HPDE6-E6E7 (cell line): ENCODE data around the gene CEP131.

Experiments
- DNase-seq: peaks from one replicate; pipeline ENCODE4 v3.0.0; 2011; ENCODE audit warnings: missing footprints; ENCODE audit errors: extremely low spot score

CEP131 gene

GRCh38 chr17:81222906-81223761 is at the start of gene CEP131:
TSS of gene CEP131 (minus strand) at chr17:81222965. CDS start at chr17:81220056, 2,909 bp downstream.
- peak; percentile 99 for DNase-seq

- no peak for DNase-seq
Measured at GRCh38 chr17:81271226-81271625, 48.5 kb upstream of the CEP131 start.

- DNase-seq: no peak
Measured at GRCh38 chr17:81270279-81270678, 47.5 kb upstream of the CEP131 start.

- DNase-seq: no peak
Measured at GRCh38 chr17:81267390-81268067, 44.8 kb upstream of the CEP131 start.

GRCh38 chr17:81265576-81265975 is 42.8 kb upstream of the CEP131 start:
- no peak for DNase-seq

GRCh38 chr17:81264640-81265039 is 41.9 kb upstream of the CEP131 start:
- no peak for DNase-seq

- DNase-seq: no peak
Measured at GRCh38 chr17:81263371-81264181, 40.8 kb upstream of the CEP131 start.

GRCh38 chr17:81261582-81262336 is 39.0 kb upstream of the CEP131 start:
- DNase-seq: no peak

- DNase-seq: no peak
Measured at GRCh38 chr17:81261096-81261495, 38.3 kb upstream of the CEP131 start.

- no peak for DNase-seq
Measured at GRCh38 chr17:81260641-81261040, 37.9 kb upstream of the CEP131 start.

GRCh38 chr17:81260171-81260570 is 37.4 kb upstream of the CEP131 start:
- no peak for DNase-seq

GRCh38 chr17:81259058-81259605 is 36.4 kb upstream of the CEP131 start:
- DNase-seq: no peak

- no peak for DNase-seq
Measured at GRCh38 chr17:81258292-81258691, 35.5 kb upstream of the CEP131 start.

GRCh38 chr17:81257533-81257932 is 34.8 kb upstream of the CEP131 start:
- no peak for DNase-seq

- DNase-seq: no peak
Measured at GRCh38 chr17:81256616-81257015, 33.9 kb upstream of the CEP131 start.

GRCh38 chr17:81254955-81255717 is 32.4 kb upstream of the CEP131 start:
- peak; percentile 86 for DNase-seq

GRCh38 chr17:81253358-81254131 is 30.8 kb upstream of the CEP131 start:
- no peak for DNase-seq

- DNase-seq: no peak
Measured at GRCh38 chr17:81252987-81253329, 30.2 kb upstream of the CEP131 start.

- DNase-seq: no peak
Measured at GRCh38 chr17:81252326-81252986, 29.7 kb upstream of the CEP131 start.
